GM12892 (cell line): Measurements from ENCODE around the gene RNF145.

Source experiments
- DNase-seq: peaks from one replicate; pipeline ENCODE4 v3.0.0; 2011; ENCODE audit not compliant: insufficient read length
- FAIRE-seq: peaks from 2 replicates; lab custom pipeline; 2011; peaks lifted over from hg19 to GRCh38; lab: Jason Lieb, UNC
- POLR2A ChIP-seq: IDR thresholded peaks from 2 replicates; pipeline ENCODE4 v1.6.1; 2011; ENCODE audit warnings: low read depth, low read length, control low read depth
- POLR2AphosphoS5 ChIP-seq: IDR thresholded peaks from 2 replicates; pipeline ENCODE4 v1.6.1; 2011; ENCODE audit warnings: low read depth, low read length, control low read depth
- TAF1 ChIP-seq: IDR thresholded peaks from 2 replicates; pipeline ENCODE4 v1.6.1; 2011; ENCODE audit warnings: low read depth, mild to moderate bottlenecking, control low read depth, low read length, borderline replicate concordance

RNF145 gene

GRCh38 chr5:159206818-159207217, 2.5 kb downstream of the RNF145 start:
- DNase-seq: no peak
- no peak for FAIRE-seq
- no peak for TF ChIP-seq POLR2AphosphoS5
- no peak for TF ChIP-seq TAF1
- no peak for TF ChIP-seq POLR2A

GRCh38 chr5:159206368-159206767, 3.0 kb downstream of the RNF145 start:
- FAIRE-seq: no peak
- TF ChIP-seq POLR2A (no peak), TAF1 (no peak), POLR2AphosphoS5 (no peak)
- no peak for DNase-seq

- no peak for TF ChIP-seq POLR2A
- TF ChIP-seq TAF1: no peak
- no peak for TF ChIP-seq POLR2AphosphoS5
- DNase-seq (no peak), FAIRE-seq (no peak)
Observed at GRCh38 chr5:159203351-159203750, 6.0 kb downstream of the RNF145 start.

- DNase-seq: no peak
- TF ChIP-seq TAF1 (no peak), POLR2AphosphoS5 (no peak), POLR2A (no peak)
- no peak for FAIRE-seq
Observed at GRCh38 chr5:159202151-159202550, 7.2 kb downstream of the RNF145 start.

- FAIRE-seq: no peak
- DNase-seq: no peak
- TF ChIP-seq POLR2AphosphoS5: no peak
- no peak for TF ChIP-seq POLR2A
- no peak for TF ChIP-seq TAF1
Observed at GRCh38 chr5:159199780-159200179, 9.6 kb downstream of the RNF145 start.

GRCh38 chr5:159199225-159199624, 10.1 kb downstream of the RNF145 start:
- TF ChIP-seq POLR2A (no peak), TAF1 (no peak), POLR2AphosphoS5 (no peak)
- DNase-seq: no peak
- FAIRE-seq: no peak

- FAIRE-seq (peak; percentile 83), DNase-seq (peak; percentile 9)
- TF ChIP-seq TAF1 (no peak), POLR2AphosphoS5 (no peak), POLR2A (no peak)
Observed at GRCh38 chr5:159198063-159199036, 11.0 kb downstream of the RNF145 start.

GRCh38 chr5:159195775-159196174, 13.6 kb downstream of the RNF145 start:
- TF ChIP-seq POLR2AphosphoS5: no peak
- no peak for TF ChIP-seq TAF1
- TF ChIP-seq POLR2A: no peak
- no peak for FAIRE-seq

GRCh38 chr5:159190170-159190569, 19.2 kb downstream of the RNF145 start:
- DNase-seq (no peak), FAIRE-seq (no peak)
- no peak for TF ChIP-seq TAF1
- TF ChIP-seq POLR2A: no peak
- no peak for TF ChIP-seq POLR2AphosphoS5

More at GRCh38 chr5:159195775-159196174, 13.6 kb downstream of the RNF145 start:
- DNase-seq: no peak

GRCh38 chr5:159189310-159189709, 20.0 kb downstream of the RNF145 start:
- DNase-seq (no peak), FAIRE-seq (no peak)
- no peak for TF ChIP-seq POLR2A
- no peak for TF ChIP-seq POLR2AphosphoS5
- no peak for TF ChIP-seq TAF1

- DNase-seq (no peak), FAIRE-seq (peak; percentile 67)
- TF ChIP-seq POLR2A (no peak), TAF1 (no peak), POLR2AphosphoS5 (no peak)
Observed at GRCh38 chr5:159187719-159188118, 21.6 kb downstream of the RNF145 start.

GRCh38 chr5:159186319-159186718, 23.0 kb downstream of the RNF145 start:
- FAIRE-seq (no peak), DNase-seq (no peak)
- TF ChIP-seq TAF1: no peak
- TF ChIP-seq POLR2A: no peak
- no peak for TF ChIP-seq POLR2AphosphoS5

GRCh38 chr5:159185773-159186172, 23.6 kb downstream of the RNF145 start:
- FAIRE-seq (no peak), DNase-seq (no peak)
- no peak for TF ChIP-seq POLR2AphosphoS5
- no peak for TF ChIP-seq POLR2A
- TF ChIP-seq TAF1: no peak
